Measurements from ENCODE around the gene NFU1.
A peak's percentile ranks its signal among the peaks of the same experiment; 100 is the strongest.

NFU1 gene

GRCh38 chr2:69386789-69387734 lies 50.2 kb downstream of the NFU1 start, which contains the start of gene GFPT1:
GFPT1 (minus strand) TSS chr2:69387227; CDS start chr2:69387071, 156 bp downstream.
- ChIA-PET CTCF (interaction anchor here (1.3 to 2.4 kb wide), 2 partner anchors 11 to 12 kb away, joined by 4 to 17 read pairs; no protein-coding TSS in a partner anchor), POLR2A (interaction anchor here (1.8 to 1.9 kb wide), 2 partner anchors 9 to 50 kb away, joined by 4 to 12 read pairs; partner anchors contain the start of gene NFU1)
- H3K27ac ChIP-seq (ENCODE audit: extremely low read depth, low read depth, low read length), result peak within 1 kb of the TSS; percentile 72; the same call in 1 of the 2 replicates
- no peaks in the 10 kb centered on the region for H3K9me3 ChIP-seq (ENCODE audit: control insufficient read depth, insufficient read depth, low read depth, low read length)
- H3K36me3 ChIP-seq (ENCODE audit: control insufficient read depth in 2 of 2, insufficient read depth in 1 of 2, low read length in 2 of 2), result no peaks in the 10 kb centered on the region; a peak in 1 of 3 replicates
- peak within 1 kb of the TSS; percentile 98 for H3K4me3 ChIP-seq (ENCODE audit: low read depth, low read length)
- H3K4me1 ChIP-seq (ENCODE audit: control insufficient read depth, insufficient read depth, low read length), result no peaks in the 10 kb centered on the region
- TF ChIP-seq YY1 (tag by site-specific recombination; IDR thresholded peaks at IDR 0.05) (no peak), KLF8 (tag by site-specific recombination; IDR thresholded peaks at IDR 0.05) (peak; percentile 75; the same call in 1 of the 2 replicates), ZNF423 (tag by site-specific recombination; IDR thresholded peaks at IDR 0.05) (peak; percentile 75), KLF7 (tag by site-specific recombination; IDR thresholded peaks at IDR 0.05; ENCODE audit: borderline replicate concordance) (no peak), PRDM1 (tag by site-specific recombination; IDR thresholded peaks at IDR 0.05) (no peak), PBX3 (CRISPR knock-in tag; IDR thresholded peaks at IDR 0.05) (peak; percentile 98), ZNF366 (tag by site-specific recombination; conservative IDR thresholded peaks at IDR 0.05) (peak; percentile 44; the same call in 1 of the 2 replicates), SP2 (tag by site-specific recombination; IDR thresholded peaks at IDR 0.05) (peak; percentile 58), PATZ1 (tag by site-specific recombination; IDR thresholded peaks at IDR 0.05) (peak; percentile 75), CTCF (tag by site-specific recombination; IDR thresholded peaks at IDR 0.05) (peak; percentile 21; the same call in 1 of the 2 replicates), ZNF513 (tag by site-specific recombination; IDR thresholded peaks at IDR 0.05) (no peak), ZBTB17 (tag by site-specific recombination; IDR thresholded peaks at IDR 0.05) (peak; percentile 49; the same call in 1 of the 2 replicates), ZNF76 (tag by site-specific recombination; IDR thresholded peaks at IDR 0.05; ENCODE audit: borderline replicate concordance, low read depth) (peak; percentile 31), ZBTB8A (tag by site-specific recombination; IDR thresholded peaks at IDR 0.05) (peak; percentile 94), ZNF530 (tag by site-specific recombination; IDR thresholded peaks at IDR 0.05; ENCODE audit: low read depth) (no peak), IKZF3 (tag by site-specific recombination; IDR thresholded peaks at IDR 0.05) (peak; percentile 79), ZNF548 (tag by site-specific recombination; IDR thresholded peaks at IDR 0.05) (no peak), ZFHX2 (tag by site-specific recombination; conservative IDR thresholded peaks at IDR 0.05) (peak; percentile 68), ZBTB20 (tag by site-specific recombination; IDR thresholded peaks at IDR 0.05) (peak; percentile 87; the same call in 1 of the 2 replicates), PRDM10 (tag by site-specific recombination; IDR thresholded peaks at IDR 0.05) (no peak), ATF2 (tag by site-specific recombination; IDR thresholded peaks at IDR 0.05; ENCODE audit: low read depth) (no peak)
